ENCODE data around the gene COL20A1.

COL20A1 gene

DNA sequence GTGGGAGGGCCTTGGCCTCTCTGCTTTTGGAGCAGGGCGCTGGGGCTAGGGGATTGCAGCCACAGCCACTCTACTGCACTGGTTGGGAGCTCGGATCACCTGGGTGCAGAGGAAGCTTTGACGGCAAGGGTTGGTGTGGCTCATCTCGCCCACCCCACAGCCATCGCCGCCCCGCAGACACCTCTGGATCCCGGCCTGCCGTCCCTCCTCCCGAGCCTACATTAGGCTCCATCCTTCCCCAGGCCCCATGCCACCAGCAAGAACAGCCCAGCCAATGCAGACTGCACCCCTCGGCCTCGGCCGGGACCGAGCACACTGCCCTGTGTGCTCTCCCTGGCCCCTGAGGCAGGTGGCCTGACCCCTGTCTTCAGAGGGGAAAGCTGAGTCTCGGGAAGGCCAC lies 32.5 kb upstream of the COL20A1 start:
- WGBS, 2 experiments: 89 to 92% methylated on average over 15 of the region's 15 CpGs
- H3K4me3 ChIP-seq (ENCODE audit: insufficient read depth, low read depth, low read length): no peak overlapping the region
- no peaks in the 10 kb centered on the region for H3K36me3 ChIP-seq (ENCODE audit: control insufficient read depth, insufficient read depth, low read length)
- no peaks in the 10 kb centered on the region for H3K27me3 ChIP-seq (ENCODE audit: control insufficient read depth, insufficient read depth, low read length, poor library complexity, severe bottlenecking)
- peaks cover 17% of the 10 kb centered on the region for H3K4me1 ChIP-seq (ENCODE audit: control insufficient read depth, insufficient read depth, low read length)
- no peaks in the 10 kb centered on the region for H3K9me3 ChIP-seq (ENCODE audit: control insufficient read depth, low read length)
- H3K27ac ChIP-seq (ENCODE audit: insufficient read depth, low read depth, low read length, poor library complexity, severe bottlenecking): no peak overlapping the region

DNA sequence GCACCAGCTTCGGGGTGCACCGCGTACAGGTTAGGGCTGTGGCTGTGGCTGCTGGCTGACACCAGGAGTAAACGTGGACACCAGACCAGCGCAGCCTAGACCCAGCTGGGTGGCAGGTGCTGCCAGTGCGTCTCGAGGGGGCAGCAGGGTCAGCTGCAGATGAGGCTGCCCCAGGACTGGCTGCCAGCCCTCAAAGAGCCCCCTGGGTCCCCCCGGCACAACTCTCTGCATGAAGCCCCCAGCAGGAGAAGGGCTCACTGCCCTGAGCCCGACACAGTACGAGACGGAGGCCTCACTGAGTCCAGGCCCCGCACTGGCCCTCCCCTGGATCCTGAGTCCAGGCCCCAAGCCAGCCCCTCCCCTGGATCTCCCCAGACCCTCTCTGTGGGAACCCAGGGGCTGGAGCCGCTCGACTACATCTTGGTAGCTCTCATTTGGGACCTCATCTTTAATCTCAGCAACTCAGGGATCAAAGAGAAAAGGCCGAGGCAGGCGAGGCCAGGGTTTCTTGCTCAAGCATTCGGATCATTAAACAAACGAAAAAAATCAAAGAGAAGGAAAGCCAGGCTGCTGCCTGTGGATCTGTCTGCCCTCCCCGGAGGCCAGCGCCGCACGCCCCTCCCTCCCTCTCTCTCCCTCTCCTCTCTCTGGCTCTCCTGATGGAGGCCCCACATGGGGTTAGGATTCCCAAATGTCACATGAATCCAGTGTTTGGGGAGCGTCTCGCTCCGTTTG lies 31.8 kb upstream of the COL20A1 start:
- peaks cover 17% of the 10 kb centered on the region for H3K4me1 ChIP-seq (ENCODE audit: control insufficient read depth, insufficient read depth, low read length)
- H3K9me3 ChIP-seq (ENCODE audit: control insufficient read depth, low read length): no peaks in the 10 kb centered on the region
- WGBS, 2 experiments: 49 to 54% methylated on average over 25 of the region's 25 CpGs
- no peak overlapping the region for H3K27ac ChIP-seq (ENCODE audit: insufficient read depth, low read depth, low read length, poor library complexity, severe bottlenecking)
- no peaks in the 10 kb centered on the region for H3K27me3 ChIP-seq (ENCODE audit: control insufficient read depth, insufficient read depth, low read length, poor library complexity, severe bottlenecking)
- H3K4me3 ChIP-seq (ENCODE audit: insufficient read depth, low read depth, low read length): no peak overlapping the region
- H3K36me3 ChIP-seq (ENCODE audit: control insufficient read depth, insufficient read depth, low read length): no peaks in the 10 kb centered on the region

DNA sequence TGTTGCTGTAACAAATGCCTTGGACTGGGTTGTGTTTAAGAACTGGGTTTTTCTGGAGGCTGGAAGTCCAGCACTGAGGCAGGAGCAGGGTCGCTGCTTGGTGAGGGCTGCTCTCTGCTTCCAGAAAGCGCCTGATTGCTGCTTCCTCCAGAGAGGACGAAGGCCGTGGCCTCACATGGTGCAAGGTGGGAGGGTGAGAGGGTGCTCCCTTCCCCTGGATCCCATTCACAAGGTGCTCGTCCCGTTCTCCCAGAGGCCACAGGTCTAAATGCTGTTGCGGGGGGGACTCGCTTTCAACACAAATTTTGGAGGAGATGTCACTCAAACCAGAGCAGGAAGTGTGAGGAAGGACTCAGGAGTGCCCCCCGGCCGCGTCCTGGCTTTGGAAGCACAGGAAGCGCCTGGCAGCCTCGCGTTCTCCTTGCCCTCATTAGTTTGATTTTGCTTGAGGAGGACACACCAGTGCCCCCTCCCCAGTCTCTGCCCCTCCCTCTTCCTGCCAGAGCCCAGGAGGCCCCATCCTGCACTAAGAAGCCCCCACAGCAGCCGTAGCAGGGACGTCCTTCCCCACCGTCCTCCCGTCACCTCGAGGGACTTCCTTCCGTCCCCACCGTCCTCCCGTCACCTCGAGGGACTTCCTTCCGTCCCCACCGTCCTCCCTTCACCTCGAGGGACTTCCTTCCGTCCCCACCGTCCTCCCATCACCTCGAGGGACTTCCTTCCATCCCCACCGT lies 31.0 kb upstream of the COL20A1 start:
- Histone ChIP-seq H3K4me3 (ENCODE audit: insufficient read depth, low read depth, low read length) (no peak overlapping the region), H3K27me3 (ENCODE audit: control insufficient read depth, insufficient read depth, low read length, poor library complexity, severe bottlenecking) (no peaks in the 10 kb centered on the region), H3K27ac (ENCODE audit: insufficient read depth, low read depth, low read length, poor library complexity, severe bottlenecking) (no peak overlapping the region), H3K36me3 (ENCODE audit: control insufficient read depth, insufficient read depth, low read length) (no peaks in the 10 kb centered on the region), H3K4me1 (ENCODE audit: control insufficient read depth, insufficient read depth, low read length) (peaks cover 17% of the 10 kb centered on the region), H3K9me3 (ENCODE audit: control insufficient read depth, low read length) (no peaks in the 10 kb centered on the region)
- 83 to 85% methylated on average over 30 of the region's 30 CpGs for WGBS, 2 experiments

DNA sequence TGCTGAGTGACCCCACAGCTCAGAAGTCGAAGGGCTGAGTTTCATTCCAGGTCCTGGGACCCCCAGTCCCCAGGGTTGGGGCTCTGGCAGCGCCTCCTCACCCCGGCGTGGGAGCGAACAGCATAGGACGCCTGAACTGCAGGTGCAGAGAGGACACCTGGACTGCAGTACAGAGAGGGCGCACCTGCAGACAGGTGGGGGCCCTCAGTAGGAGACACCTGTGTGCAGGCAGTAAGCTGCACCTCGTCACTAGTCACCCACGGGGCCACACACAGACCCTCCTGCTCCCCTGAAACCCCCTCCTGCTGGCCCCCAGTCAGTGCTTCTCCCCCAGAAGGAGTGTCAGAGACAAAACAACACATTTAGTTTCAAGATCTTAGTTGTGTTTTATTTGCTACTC lies 30.1 kb upstream of the COL20A1 start:
- no peak overlapping the region for H3K27ac ChIP-seq (ENCODE audit: insufficient read depth, low read depth, low read length, poor library complexity, severe bottlenecking)
- H3K4me3 ChIP-seq (ENCODE audit: insufficient read depth, low read depth, low read length): no peak overlapping the region
- 94 to 95% methylated on average over 9 of the region's 9 CpGs for WGBS, 2 experiments
- H3K27me3 ChIP-seq (ENCODE audit: control insufficient read depth, insufficient read depth, low read length, poor library complexity, severe bottlenecking): no peaks in the 10 kb centered on the region
- H3K4me1 ChIP-seq (ENCODE audit: control insufficient read depth, insufficient read depth, low read length): peaks cover 17% of the 10 kb centered on the region
- no peaks in the 10 kb centered on the region for H3K9me3 ChIP-seq (ENCODE audit: control insufficient read depth, low read length)
- no peaks in the 10 kb centered on the region for H3K36me3 ChIP-seq (ENCODE audit: control insufficient read depth, insufficient read depth, low read length)

DNA sequence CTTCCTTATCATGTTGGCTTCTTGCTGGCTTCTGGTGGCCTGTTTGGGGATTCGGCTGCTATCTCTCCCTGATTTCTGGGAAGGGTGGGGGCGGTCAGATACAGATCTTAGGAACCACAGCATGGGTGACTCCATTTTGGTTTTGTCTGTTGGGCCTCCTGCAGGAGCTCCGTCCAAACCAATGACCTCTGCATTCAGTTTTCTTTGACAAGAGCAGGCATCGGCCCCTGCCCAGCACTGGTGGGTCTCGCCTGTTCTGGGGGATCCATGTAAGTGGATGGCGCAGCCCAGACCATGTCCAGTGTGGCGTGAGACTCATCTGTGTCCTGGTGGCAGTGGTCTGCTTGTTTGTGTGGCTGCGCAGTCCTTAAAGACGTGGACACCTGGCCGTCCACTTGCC lies 29.0 kb upstream of the COL20A1 start:
- 89 to 90% methylated on average over 10 of the region's 10 CpGs for WGBS, 2 experiments
- Histone ChIP-seq H3K36me3 (ENCODE audit: control insufficient read depth, insufficient read depth, low read length) (no peaks in the 10 kb centered on the region), H3K4me1 (ENCODE audit: control insufficient read depth, insufficient read depth, low read length) (peaks cover 19% of the 10 kb centered on the region), H3K27me3 (ENCODE audit: control insufficient read depth, insufficient read depth, low read length, poor library complexity, severe bottlenecking) (no peaks in the 10 kb centered on the region), H3K9me3 (ENCODE audit: control insufficient read depth, low read length) (no peaks in the 10 kb centered on the region), H3K27ac (ENCODE audit: insufficient read depth, low read depth, low read length, poor library complexity, severe bottlenecking) (no peak overlapping the region), H3K4me3 (ENCODE audit: insufficient read depth, low read depth, low read length) (no peak overlapping the region)

DNA sequence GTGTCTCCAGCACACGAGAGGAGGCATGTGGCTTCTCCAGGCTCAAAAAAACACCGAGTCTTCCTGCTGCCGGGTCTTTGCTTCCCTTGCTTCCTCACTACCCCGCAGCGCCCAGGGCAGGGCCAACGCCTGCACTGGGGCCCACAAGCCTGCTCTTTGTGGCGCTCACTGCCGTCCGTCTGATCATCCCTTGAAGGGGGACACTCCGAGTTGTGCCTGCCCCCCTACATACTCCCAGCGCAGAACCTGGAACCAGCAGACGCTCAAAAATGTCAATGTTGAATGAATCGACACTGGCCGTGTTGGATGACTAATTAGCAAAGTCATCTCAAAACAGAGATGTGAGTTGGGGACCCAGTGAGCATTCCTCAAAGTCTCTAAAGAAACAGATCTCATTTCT lies 28.5 kb upstream of the COL20A1 start:
- Histone ChIP-seq H3K27me3 (ENCODE audit: control insufficient read depth, insufficient read depth, low read length, poor library complexity, severe bottlenecking) (no peaks in the 10 kb centered on the region), H3K9me3 (ENCODE audit: control insufficient read depth, low read length) (no peaks in the 10 kb centered on the region), H3K4me3 (ENCODE audit: insufficient read depth, low read depth, low read length) (no peak overlapping the region), H3K27ac (ENCODE audit: insufficient read depth, low read depth, low read length, poor library complexity, severe bottlenecking) (no peak overlapping the region), H3K4me1 (ENCODE audit: control insufficient read depth, insufficient read depth, low read length) (peaks cover 21% of the 10 kb centered on the region), H3K36me3 (ENCODE audit: control insufficient read depth, insufficient read depth, low read length) (no peaks in the 10 kb centered on the region)
- WGBS, 2 experiments: 88 to 89% methylated on average over 14 of the region's 14 CpGs

DNA sequence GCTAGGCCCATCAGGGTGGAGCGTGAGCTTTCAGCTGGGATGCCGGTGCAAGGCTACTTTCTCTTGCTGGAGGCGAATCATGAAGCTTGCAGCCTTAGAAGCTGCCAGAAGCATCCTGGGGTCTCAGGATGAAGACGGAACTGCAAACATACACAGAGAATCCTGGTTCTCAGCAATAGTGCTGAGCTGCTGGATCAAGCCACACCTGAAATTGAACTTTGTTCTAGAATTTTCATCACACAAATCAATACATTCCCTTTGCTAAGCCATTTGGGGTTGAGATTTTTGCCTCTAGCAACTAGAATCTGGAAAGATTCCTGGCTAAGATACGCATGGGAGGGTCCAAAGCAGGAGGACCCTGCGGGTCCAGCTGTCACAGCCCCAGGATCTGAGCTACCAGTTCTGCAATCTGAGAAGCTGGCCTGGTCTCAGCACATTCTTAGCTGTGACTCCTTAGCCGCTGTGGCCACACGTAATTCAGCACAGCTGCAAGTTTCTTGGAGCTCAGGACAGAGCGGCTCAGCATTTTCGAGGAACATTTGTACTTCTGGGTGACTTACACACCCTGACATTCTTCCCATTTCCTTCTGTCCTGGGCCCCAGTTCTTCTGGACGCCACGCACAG lies 27.0 kb upstream of the COL20A1 start:
- Histone ChIP-seq H3K36me3 (ENCODE audit: control insufficient read depth, insufficient read depth, low read length) (no peaks in the 10 kb centered on the region), H3K27me3 (ENCODE audit: control insufficient read depth, insufficient read depth, low read length, poor library complexity, severe bottlenecking) (no peaks in the 10 kb centered on the region), H3K27ac (ENCODE audit: insufficient read depth, low read depth, low read length, poor library complexity, severe bottlenecking) (no peak overlapping the region), H3K4me1 (ENCODE audit: control insufficient read depth, insufficient read depth, low read length) (peaks cover 14% of the 10 kb centered on the region), H3K4me3 (ENCODE audit: insufficient read depth, low read depth, low read length) (no peak overlapping the region), H3K9me3 (ENCODE audit: control insufficient read depth, low read length) (no peaks in the 10 kb centered on the region)
- 83 to 87% methylated on average over 12 of the region's 12 CpGs for WGBS, 2 experiments

DNA sequence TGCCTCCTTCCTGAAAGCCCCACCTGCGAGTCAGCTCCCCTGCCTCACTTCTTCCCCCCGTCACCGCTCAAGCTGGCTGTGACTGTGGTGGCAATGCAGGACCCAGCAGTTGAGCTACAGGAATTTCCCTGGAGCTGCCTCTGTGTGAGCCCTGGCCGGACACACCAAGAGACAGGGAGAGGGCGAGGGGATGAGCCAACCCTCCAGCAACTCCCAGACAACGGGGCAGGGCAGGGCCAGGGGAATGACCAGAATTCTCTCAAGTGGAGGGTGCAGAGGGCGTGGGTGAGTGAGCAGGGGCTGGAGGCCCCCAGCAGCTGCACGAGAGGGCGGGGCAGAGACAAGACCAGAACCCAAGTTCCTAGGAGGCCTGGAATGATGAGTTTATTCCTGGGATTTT lies 25.3 kb upstream of the COL20A1 start:
- Histone ChIP-seq H3K36me3 (ENCODE audit: control insufficient read depth, insufficient read depth, low read length) (no peaks in the 10 kb centered on the region), H3K9me3 (ENCODE audit: control insufficient read depth, low read length) (no peaks in the 10 kb centered on the region), H3K27me3 (ENCODE audit: control insufficient read depth, insufficient read depth, low read length, poor library complexity, severe bottlenecking) (no peaks in the 10 kb centered on the region), H3K4me3 (ENCODE audit: insufficient read depth, low read depth, low read length) (no peak overlapping the region), H3K27ac (ENCODE audit: insufficient read depth, low read depth, low read length, poor library complexity, severe bottlenecking) (no peak overlapping the region), H3K4me1 (ENCODE audit: control insufficient read depth, insufficient read depth, low read length) (peaks cover 4% of the 10 kb centered on the region)
- WGBS, 2 experiments: 83 to 89% methylated on average over 9 of the region's 9 CpGs

DNA sequence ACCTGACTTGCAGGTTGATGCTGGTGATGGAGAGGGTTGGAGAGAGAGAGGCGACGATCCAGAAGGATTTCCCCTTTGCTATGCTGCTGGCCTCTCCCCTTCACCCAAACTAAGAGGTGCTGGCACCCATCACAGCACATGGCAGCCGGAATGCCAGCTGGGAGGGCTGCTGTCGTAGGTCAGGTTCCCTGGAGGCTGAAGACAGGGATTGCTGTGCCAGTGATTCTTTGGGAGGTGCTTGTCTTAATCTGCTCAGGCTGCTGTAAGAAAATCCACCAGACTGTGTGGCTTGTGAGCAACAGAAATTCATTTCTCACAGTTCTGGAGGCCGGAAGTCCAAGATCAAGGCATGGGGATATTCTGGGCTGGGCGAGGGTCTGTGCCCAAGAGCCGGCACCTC lies 24.7 kb upstream of the COL20A1 start:
- Histone ChIP-seq H3K27ac (ENCODE audit: insufficient read depth, low read depth, low read length, poor library complexity, severe bottlenecking) (no peak overlapping the region), H3K4me1 (ENCODE audit: control insufficient read depth, insufficient read depth, low read length) (peaks cover 4% of the 10 kb centered on the region), H3K27me3 (ENCODE audit: control insufficient read depth, insufficient read depth, low read length, poor library complexity, severe bottlenecking) (no peaks in the 10 kb centered on the region), H3K9me3 (ENCODE audit: control insufficient read depth, low read length) (no peaks in the 10 kb centered on the region), H3K4me3 (ENCODE audit: insufficient read depth, low read depth, low read length) (no peak overlapping the region), H3K36me3 (ENCODE audit: control insufficient read depth, insufficient read depth, low read length) (no peaks in the 10 kb centered on the region)
- 90 to 91% methylated on average over 7 of the region's 7 CpGs for WGBS, 2 experiments

DNA sequence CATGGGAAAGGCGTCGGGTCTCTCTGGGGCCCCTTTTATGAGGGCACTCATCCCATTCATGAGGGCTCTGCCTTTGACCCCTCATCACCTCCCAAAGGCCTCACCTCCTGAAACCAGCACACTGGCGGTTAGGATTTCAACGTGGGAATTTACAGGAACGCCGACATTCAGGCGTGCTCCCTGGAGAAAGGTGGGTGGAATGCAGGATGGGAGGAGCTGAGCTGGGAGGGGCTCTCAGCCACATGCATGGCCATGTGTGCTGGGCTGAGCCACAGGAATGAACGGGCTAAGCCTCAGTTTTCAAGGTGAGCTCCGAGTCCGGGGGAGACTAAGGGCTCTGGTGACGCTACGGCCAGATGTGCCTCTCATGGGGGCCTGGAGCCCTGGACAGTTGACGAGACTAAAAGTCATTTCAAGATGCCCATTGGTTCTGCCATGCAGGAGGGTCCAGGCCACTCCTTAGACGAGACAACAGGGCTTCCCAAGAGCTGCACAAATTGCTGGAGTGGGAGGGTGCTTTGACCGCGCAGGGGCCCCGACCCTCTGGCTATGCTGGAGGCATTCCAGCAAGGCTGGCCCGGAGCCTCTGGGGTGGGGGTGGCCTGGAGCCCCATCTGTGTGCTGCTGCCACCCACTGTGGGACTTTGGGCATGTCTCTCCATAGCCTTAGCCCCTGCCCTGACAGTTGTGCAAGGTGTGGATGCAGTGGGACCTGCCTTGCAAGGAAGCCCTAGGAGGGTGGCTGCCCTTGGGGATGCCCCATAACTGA lies 24.1 kb upstream of the COL20A1 start:
- Histone ChIP-seq H3K4me3 (ENCODE audit: insufficient read depth, low read depth, low read length) (no peak overlapping the region), H3K36me3 (ENCODE audit: control insufficient read depth, insufficient read depth, low read length) (no peaks in the 10 kb centered on the region), H3K27me3 (ENCODE audit: control insufficient read depth, insufficient read depth, low read length, poor library complexity, severe bottlenecking) (no peaks in the 10 kb centered on the region), H3K27ac (ENCODE audit: insufficient read depth, low read depth, low read length, poor library complexity, severe bottlenecking) (no peak overlapping the region), H3K9me3 (ENCODE audit: control insufficient read depth, low read length) (no peaks in the 10 kb centered on the region), H3K4me1 (ENCODE audit: control insufficient read depth, insufficient read depth, low read length) (peaks cover 5% of the 10 kb centered on the region)
- WGBS, 2 experiments: 67 to 74% methylated on average over 18 of the region's 18 CpGs
